ENCODE data around the gene CRYZL1.

DNA sequence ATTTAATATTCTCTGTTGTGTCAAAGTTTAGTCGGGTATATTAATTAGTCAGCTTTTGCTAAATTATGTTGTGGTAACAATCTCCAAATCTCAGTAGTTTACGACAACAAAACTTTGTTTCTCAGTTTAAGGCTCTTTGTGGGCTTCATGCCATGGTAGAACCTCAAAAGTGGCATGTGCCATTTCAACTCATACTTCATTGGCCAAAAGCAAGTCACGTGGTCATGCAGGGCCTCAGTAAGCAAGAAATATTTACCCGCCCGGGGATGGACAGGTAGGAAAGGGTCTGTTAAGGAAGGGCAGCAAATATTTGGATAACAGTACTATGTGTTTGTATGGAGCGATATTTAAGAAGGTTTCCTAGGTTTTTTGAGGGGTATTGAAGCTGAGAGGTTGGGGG, 39.3 kb upstream of the CRYZL1 start:
- no peak for TF ChIP-seq POLR2A (IDR thresholded peaks at IDR 0.05)
- TF ChIP-seq, protein P1, sequence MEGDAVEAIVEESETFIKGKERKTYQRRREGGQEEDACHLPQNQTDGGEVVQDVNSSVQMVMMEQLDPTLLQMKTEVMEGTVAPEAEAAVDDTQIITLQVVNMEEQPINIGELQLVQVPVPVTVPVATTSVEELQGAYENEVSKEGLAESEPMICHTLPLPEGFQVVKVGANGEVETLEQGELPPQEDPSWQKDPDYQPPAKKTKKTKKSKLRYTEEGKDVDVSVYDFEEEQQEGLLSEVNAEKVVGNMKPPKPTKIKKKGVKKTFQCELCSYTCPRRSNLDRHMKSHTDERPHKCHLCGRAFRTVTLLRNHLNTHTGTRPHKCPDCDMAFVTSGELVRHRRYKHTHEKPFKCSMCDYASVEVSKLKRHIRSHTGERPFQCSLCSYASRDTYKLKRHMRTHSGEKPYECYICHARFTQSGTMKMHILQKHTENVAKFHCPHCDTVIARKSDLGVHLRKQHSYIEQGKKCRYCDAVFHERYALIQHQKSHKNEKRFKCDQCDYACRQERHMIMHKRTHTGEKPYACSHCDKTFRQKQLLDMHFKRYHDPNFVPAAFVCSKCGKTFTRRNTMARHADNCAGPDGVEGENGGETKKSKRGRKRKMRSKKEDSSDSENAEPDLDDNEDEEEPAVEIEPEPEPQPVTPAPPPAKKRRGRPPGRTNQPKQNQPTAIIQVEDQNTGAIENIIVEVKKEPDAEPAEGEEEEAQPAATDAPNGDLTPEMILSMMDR (IDR thresholded peaks at IDR 0.05), result no peak

All from testis (tissue), 2 donors.